Coronary artery (tissue), 2 donors: Measurements from ENCODE around the gene PTPN2.
A peak's percentile ranks its signal among the peaks of the same experiment; 100 is the strongest.

ENCODE experiments used
- DNase-seq: peaks from one replicate; pipeline ENCODE4 v3.0.0-alpha.2; 2017; ENCODE audit warnings: low spot score
- H3K27ac ChIP-seq, 2 donors: fragments of 200-600 bp; sonication (generic); one replicate each; pipeline ENCODE4 v1.5.1; 2016 to 2019
- H3K4me3 ChIP-seq: fragments of 200-600 bp; sonication (generic); 2 replicates; pipeline ENCODE4 v1.5.1; 2016; ENCODE audit warnings: mild to moderate bottlenecking, moderate library complexity
- CTCF ChIP-seq: fragments of 200-600 bp; sonication (generic); IDR thresholded peaks from one replicate; pipeline ENCODE4 v1.5.1; 2019; ENCODE audit warnings: antibody characterized with exemption

Gene PTPN2

DNA sequence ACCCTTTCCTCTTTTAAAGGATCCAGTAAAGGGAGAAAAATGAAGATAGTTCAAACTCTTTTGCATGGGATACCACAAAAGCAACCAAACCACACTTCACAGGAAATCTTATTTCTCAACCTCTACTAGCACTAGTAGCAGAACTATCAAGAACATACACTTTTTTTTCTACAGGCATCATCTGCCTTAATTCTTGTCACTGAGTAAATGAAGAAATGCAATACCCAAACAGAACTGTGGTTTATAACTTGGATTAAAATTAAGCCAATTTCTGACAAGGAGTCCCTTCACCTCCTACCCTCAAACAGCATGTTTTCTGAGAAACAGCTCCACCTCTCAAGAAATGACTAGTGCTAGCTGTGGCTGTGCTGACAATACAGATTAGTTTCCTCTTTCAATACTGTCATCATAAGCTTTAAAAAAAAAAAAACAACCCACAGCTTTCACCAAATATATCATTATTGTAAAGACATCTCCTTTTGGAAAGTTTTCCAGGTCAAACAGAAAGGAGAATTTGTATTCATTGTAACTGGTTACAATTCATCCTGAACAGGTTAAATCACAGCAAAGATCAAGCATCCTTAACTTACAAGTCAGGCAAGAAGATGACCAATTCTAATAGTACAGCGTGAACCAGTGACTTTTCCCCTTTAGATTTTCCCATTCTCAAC is 44.4 kb downstream of the PTPN2 start:
- no peak for DNase-seq
- Histone ChIP-seq H3K27ac (peak overlapping the region in 1 of 2 donors; percentile 59), H3K4me3 (no peak overlapping the region)
- TF ChIP-seq CTCF, result no peak

GRCh38 chr18:12839057-12839525 is 44.9 kb downstream of the PTPN2 start:
- no peak for TF ChIP-seq CTCF
- no peak overlapping the region for H3K4me3 ChIP-seq
- peak overlapping the region in 1 of 2 donors; percentile 15 for H3K27ac ChIP-seq
- no peak for DNase-seq

DNA sequence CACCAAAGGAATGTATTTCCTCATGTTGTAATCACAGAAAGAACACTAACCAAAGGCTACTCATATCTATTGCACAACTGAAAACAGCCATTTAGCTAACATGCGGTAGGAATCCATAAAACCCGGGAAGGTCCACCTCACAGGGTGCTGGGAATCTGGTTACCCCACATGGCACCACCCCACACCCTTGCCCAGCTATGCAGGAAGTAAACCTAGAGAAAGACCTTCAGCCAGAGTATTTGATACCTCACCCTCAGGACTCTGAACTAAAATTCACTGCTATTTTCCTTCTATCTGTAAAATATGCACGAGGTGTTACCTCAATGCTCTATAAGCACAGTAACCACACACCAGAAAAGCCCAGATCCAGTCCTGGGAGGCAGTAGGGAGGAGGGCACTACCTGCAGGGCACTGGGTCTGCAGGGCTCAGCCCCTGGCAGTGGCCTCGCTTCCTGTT is 45.8 kb downstream of the PTPN2 start:
- DNase-seq, result no peak
- peak overlapping the region; percentile 54 for H3K4me3 ChIP-seq
- peak overlapping the region; percentile 34 to 80 for H3K27ac ChIP-seq
- no peak for TF ChIP-seq CTCF

- Histone ChIP-seq H3K27ac (peak overlapping the region; percentile 27 to 34), H3K4me3 (no peak overlapping the region)
- no peak for DNase-seq
- TF ChIP-seq CTCF, result no peak
Measured at GRCh38 chr18:12837747-12838146, 46.3 kb downstream of the PTPN2 start.

GRCh38 chr18:12836551-12836950 is 47.5 kb downstream of the PTPN2 start:
- H3K4me3 ChIP-seq, result no peak overlapping the region
- no peak overlapping the region for H3K27ac ChIP-seq
- no peak for DNase-seq
- TF ChIP-seq CTCF, result no peak

DNA sequence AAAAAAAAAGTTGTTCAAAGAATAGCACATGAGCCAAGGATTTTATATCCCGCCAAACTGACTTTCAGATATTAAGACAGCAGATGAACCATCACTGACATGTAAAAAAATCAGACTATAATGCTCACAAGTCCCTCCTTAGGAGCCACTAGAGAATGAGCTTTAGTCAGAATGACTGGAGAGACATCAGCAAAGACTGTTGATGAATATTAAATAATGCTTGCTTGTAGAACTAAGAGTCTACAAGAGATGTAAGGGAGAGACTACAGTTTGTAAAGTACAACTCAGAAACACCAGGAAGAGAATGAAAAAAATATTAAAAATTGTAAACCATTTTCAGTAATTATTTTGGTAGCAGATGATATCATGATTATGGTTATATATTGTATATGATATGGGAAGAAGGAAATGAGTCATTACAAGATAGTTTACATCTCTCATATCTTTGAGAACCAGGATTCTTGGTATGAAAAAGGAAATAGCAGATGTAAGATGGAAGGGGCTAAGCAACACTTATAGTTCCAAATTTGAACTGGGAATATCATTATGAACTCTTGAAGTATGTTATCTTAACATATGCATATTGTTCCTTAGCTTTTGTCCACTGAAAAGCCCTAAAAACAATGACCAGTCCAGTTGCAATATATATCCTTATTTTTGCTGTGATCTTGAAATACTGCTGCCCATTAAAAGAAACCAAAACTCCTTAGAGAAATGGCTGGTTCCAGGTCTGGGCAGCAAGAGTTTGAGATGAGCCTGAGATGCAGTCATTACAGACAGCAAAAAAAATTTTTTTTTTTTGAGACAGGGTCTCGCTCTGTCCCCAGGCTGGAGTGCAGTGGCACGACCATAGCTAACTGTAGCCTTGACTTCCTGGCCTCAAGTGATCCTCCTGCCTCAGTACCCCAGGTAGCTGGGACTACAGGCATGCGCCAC is 55.7 kb downstream of the PTPN2 start:
- Histone ChIP-seq H3K27ac (no peak overlapping the region), H3K4me3 (no peak overlapping the region)
- DNase-seq, result no peak
- no peak for TF ChIP-seq CTCF
